ENCODE results near the gene SLC2A14.
"Not testable (repeated sequence)": the region's sequence is repeated elsewhere in the genome, so short reads cannot be mapped to it uniquely, and the experiment has no call there.

DNA sequence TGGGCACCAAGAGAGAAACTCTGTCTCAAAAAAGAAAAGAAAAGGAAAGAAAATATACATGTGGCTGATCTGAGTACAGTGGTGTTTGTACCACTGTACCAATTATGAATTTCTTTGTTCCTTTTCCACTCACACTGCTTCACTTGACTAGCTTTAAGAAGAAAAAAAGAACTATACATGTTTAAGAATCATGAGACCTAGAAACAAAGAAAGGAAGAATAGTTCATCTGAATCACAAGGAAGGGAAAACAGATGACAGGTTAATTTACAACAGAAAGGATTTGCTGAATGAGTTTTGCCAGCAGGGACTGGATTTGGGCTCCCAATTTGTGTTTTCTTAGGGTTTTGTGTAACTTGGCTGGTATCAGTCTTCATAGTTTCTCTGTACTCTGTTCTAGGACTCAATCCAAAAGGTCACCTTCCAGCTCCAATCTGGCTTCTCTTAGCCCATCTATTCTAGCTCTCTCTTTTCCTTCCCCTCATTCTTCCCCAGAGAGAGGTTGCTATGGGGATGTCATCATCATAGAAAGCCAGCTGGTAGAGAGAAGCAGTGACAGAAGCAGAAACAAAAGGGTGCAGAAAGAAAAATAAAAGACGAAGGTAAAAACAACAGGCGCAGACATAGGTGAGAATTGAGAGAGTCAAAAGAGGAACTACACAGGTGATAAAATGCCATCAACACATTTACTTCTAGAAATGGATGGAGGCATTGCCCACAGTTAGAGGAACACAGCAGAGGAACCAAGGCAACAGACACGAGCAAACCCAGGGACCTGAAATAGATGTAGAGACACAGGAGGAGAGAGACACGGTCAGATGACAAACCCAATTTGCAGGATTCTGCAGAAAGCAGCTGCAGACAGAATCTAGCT is 25.3 kb downstream of the SLC2A14 start:
- TF ChIP-seq POLR2A, POLR2AphosphoS5, TAF1, POU2F2, SPI1 (IDR thresholded peaks at IDR 0.05; ENCODE audit: low read depth, low read length): not testable (repeated sequence)
